ENCODE data around the gene ATL2.
"Not testable (repeated sequence)": the region's sequence is repeated elsewhere in the genome, so short reads cannot be mapped to it uniquely, and the experiment has no call there.

Gene ATL2

GRCh38 chr2:38390947-38391346 lies 13.9 kb upstream of the ATL2 start:
- DNase-seq (ENCODE audit: low read depth), result no peak

- DNase-seq (ENCODE audit: low read depth), result no peak
These were observed 10.8 kb upstream of the ATL2 start for GRCh38 chr2:38387887-38388286.

GRCh38 chr2:38386821-38387220 lies 9.7 kb upstream of the ATL2 start:
- no peak for DNase-seq (ENCODE audit: low read depth)

- DNase-seq (ENCODE audit: low read depth), result no peak
These were observed 9.3 kb upstream of the ATL2 start for GRCh38 chr2:38386377-38386776.

DNA sequence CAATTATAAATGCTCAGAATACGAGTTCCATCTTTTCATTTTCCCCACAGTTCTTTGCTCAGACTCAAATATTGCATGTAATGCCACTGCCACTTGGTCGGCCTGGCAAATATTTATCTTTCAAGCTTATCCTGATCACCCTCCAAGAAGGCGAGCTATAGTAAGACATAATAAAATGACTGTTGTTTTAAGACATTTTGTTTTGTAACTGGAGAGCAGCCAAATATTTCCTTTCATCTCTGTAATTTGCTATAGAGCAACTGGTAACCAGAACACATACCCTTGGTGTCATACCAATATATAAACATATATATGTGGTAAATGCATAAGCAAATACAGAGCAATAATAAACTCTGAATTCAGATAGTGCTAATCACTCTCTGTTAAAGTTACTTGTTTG lies 7.3 kb upstream of the ATL2 start:
- no peak for DNase-seq (ENCODE audit: low read depth)

GRCh38 chr2:38383741-38384140 lies 6.7 kb upstream of the ATL2 start:
- not testable (repeated sequence) for DNase-seq (ENCODE audit: low read depth)

- DNase-seq (ENCODE audit: low read depth), result no peak
These were observed 4.5 kb upstream of the ATL2 start for GRCh38 chr2:38381381-38382143.

GRCh38 chr2:38380397-38381130 lies 3.5 kb upstream of the ATL2 start:
- no peak for DNase-seq (ENCODE audit: low read depth)

DNA sequence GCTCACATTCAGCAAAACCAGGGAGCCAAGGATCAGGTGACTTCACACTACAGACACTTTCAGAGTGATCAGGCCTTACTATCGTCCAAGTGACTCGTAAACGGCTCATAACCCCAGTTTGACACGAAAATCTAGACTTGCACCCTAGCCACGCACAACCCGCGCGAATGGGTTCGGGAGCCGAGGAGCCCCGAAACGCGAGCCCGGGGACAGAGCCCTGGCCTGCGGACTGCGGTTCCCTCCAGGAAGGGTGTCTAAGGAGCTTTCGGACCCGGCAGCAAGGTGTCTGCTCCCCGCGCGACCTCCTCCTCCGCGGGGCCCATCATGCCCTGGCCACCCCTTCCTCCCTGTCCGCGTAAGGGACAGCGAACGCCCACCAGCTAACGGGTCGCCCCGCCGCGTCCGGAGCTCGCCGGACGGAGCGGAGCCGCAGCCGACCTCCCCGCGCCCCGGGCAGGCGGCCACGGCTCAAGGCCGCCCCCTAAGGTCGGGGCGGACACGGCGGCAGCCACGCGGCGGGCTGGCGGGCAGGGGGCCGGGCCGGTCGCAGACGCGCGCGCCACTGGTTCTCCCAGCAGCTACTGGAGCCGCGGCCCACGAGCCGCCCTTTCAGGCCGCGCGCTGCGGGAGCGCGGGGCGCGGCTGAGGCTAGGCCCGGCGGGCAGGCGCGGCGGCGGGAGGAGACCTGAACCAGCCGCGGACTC lies 575 bp downstream of the ATL2 start:
- DNase-seq (ENCODE audit: low read depth), result no peak

- no peak for DNase-seq (ENCODE audit: low read depth)
These were observed 1.3 kb downstream of the ATL2 start for GRCh38 chr2:38375696-38376345.

DNA sequence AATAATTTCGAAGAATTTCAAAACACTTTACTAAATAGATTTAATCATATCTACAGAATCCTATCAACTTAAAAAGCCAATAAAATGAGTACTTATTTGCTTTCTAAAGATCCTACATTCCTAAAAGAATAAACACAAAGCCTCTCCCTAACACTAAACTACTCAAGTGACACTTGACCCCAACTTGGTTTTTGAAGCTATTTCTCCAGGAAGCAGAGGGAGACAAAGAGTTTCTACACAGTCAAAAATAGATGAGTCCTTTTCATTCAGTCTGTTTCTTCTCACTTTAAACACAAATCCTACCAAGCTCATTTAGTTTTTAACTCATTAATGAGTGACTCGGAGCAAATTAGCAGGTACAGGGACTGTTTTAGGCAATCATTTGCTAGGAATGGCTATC lies 2.1 kb downstream of the ATL2 start:
- DNase-seq (ENCODE audit: low read depth), result no peak

GRCh38 chr2:38371235-38371634 lies 5.8 kb downstream of the ATL2 start:
- no peak for DNase-seq (ENCODE audit: low read depth)

DNA sequence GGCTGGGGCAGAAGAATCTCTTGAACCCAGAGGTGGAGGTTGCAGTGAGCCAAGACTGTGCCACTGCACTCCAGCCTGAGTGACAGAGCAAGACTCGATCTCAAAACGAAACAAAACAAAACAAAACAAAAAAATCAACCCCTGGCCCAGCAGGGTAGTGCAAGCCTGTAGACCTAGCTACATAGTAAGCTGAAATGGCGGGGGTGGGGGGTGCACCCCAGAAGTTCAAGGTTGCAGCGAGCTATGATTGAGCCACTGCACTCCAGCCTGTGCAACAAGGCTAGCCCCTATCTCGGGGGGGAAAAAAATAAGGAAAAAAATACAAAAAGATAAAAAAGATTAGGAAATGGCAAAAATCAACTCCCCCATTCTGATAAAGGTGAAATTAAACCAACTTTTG lies 6.4 kb downstream of the ATL2 start:
- no peak for DNase-seq (ENCODE audit: low read depth)

DNA sequence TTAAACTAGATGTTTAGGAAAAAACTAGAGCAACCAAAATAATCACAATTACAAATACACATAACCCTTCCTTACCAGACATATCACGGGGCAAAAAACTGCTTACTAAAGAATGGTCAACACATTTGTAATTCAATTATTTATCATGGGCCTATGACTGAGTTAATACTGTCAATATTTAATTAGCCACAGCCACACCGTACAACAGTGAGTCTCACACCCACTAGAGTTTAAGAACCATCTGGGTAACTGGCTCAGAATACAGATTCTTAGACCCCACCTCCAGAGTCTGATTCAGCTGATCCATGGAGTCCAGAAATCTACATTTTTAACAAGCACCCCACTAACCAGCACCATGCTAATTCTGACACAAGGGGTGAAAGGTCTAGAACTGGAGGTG lies 14.8 kb downstream of the ATL2 start:
- no peak for DNase-seq (ENCODE audit: low read depth)

GRCh38 chr2:38360177-38360576 lies 16.9 kb downstream of the ATL2 start:
- DNase-seq (ENCODE audit: low read depth), result no peak

GRCh38 chr2:38353402-38353801 lies 23.7 kb downstream of the ATL2 start:
- no peak for DNase-seq (ENCODE audit: low read depth)

GRCh38 chr2:38352336-38352735 lies 24.7 kb downstream of the ATL2 start:
- no peak for DNase-seq (ENCODE audit: low read depth)

DNA sequence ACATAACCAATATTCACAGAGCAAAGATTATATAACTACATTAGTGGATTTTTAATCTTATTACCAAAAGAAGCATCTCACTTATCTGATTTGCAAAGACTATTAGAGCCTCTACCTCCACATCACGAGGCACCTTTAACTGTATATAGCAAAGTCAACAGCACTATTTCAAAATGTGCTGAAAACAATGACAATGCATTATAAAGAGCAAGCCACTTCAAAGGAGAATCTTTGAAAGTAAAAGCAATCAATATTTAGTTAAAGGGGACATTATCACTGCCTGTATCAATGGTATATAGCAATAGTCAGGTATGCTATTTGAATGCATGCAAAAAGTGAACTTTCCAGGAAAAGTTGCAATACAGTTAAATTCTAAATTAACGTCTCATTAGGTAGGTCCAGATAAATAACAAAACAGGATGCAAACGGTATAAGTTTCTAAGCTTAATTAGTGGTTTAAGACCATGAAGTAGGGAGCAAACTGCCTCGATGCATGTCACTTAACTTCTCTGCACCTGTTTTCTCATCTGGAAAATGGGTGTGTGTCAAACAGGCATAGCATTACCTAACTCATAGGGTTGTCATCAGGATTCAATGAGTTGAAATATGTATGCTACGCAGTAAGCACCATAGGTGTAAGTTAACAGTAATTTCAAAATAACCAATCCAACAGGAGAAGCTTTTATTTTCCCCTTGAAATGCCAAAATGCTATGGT lies 31.6 kb downstream of the ATL2 start:
- no peak for DNase-seq (ENCODE audit: low read depth)

GRCh38 chr2:38344813-38345212 lies 32.3 kb downstream of the ATL2 start:
- no peak for DNase-seq (ENCODE audit: low read depth)

DNA sequence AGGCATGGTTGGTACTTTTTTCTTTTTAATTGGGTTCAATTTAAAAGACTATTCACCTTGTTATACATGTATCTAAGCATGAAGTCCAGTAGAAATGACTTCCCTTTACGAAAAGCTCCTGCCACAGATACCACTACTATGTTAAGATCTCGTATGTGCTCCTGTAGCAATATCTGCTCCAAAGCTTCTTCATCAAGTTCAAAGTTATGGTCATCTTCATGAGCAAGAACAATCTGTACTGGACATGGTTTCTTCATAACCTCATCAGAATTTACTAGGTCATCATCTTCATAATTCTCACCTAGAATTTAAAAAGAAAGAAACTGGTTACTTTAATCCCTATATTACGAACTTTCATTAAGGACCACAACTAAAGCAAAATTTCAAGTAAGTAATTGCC lies 33.9 kb downstream of the ATL2 start:
- DNase-seq (ENCODE audit: low read depth), result no peak

DNA sequence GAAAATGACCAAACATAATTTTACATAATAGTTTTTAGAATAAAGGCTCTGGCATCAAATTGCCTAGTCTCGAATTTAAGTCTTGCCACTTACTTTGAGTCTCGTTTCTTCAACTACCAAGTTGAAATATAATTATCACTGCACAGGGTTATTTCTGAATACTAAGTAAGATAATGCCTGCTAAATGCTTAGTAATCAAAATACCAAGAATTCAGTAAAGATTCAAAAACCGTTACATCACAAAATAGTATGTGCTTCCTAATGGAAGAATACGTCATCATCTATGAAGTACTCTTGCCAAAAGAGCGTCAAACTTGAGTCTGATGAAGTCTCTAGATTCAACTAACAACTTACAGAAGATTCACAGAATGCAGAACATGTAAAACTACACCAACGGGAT lies 40.5 kb downstream of the ATL2 start:
- no peak for DNase-seq (ENCODE audit: low read depth)

GRCh38 chr2:38330754-38331153 lies 46.3 kb downstream of the ATL2 start:
- no peak for DNase-seq (ENCODE audit: low read depth)
